Calu3 (cell line): ENCODE data around the gene HNRNPH3. TPM values are rescaled to one million over a fixed set of nuclear protein-coding genes. Genes with fewer than 3 reads are reported as not detected.

ENCODE experiments used
- BruUV-seq: library from RNA; stranded (reverse); fragments of 400-500 nt; replicated peaks from 2 replicates; lab custom pipeline; 2021; lab: Mats Ljungman, UMichigan
- CTCF ChIA-PET: fragments of 300-600 bp; sonication (Branson Sonifier 250); formaldehyde crosslinking; loops from one replicate; lab custom pipeline; 2022; ENCODE audit warnings: antibody characterized with exemption; lab: Charles Lee
- DNase-seq: peaks from one replicate; pipeline ENCODE4 v3.0.0; 2022
- H3K27ac Mint-ChIP-seq: one replicate; pipeline ENCODE4 v1.8.0; 2022; ENCODE audit warnings: mixed read lengths; ENCODE audit not compliant: unreplicated experiment
- H3K27me3 Mint-ChIP-seq: one replicate; pipeline ENCODE4 v1.8.0; 2022; ENCODE audit warnings: mixed read lengths; ENCODE audit not compliant: unreplicated experiment
- H3K36me3 Mint-ChIP-seq: one replicate; pipeline ENCODE4 v1.8.0; 2022; ENCODE audit warnings: mild to moderate bottlenecking, moderate library complexity, mixed read lengths; ENCODE audit not compliant: insufficient read depth, unreplicated experiment
- H3K4me1 Mint-ChIP-seq: one replicate; pipeline ENCODE4 v1.8.0; 2022; ENCODE audit warnings: mild to moderate bottlenecking, low read depth, mixed read lengths; ENCODE audit not compliant: unreplicated experiment
- H3K4me3 Mint-ChIP-seq: one replicate; pipeline ENCODE4 v1.8.0; 2022; ENCODE audit warnings: mild to moderate bottlenecking, low read depth, moderate library complexity, mixed read lengths; ENCODE audit not compliant: unreplicated experiment
- H3K9me3 Mint-ChIP-seq: one replicate; pipeline ENCODE4 v1.8.0; 2022; ENCODE audit warnings: low read depth, mixed read lengths; ENCODE audit not compliant: unreplicated experiment
- intact Hi-C: fragments of 100-400 bp; cut with micrococcal nuclease; formaldehyde crosslinking; loops from one replicate; pipeline ENCODE4 v1.10.0; 2022; ENCODE audit not compliant: unreplicated experiment
- total RNA-seq: library from RNA; stranded (reverse); gene quantifications from 2 replicates; pipeline ENCODE4 v1.2.3, GENCODE V29; 2022
- TF ChIP-seq, protein P1 (sequence below): fragments of 200-600 bp; IDR thresholded peaks from one replicate; pipeline ENCODE4 v1.8.0; 2022; ENCODE audit warnings: antibody characterized with exemption; ENCODE audit not compliant: unreplicated experiment

HNRNPH3 gene
- total RNA-seq, 1 experiment from 2014 or later = 184 TPM

DNA sequence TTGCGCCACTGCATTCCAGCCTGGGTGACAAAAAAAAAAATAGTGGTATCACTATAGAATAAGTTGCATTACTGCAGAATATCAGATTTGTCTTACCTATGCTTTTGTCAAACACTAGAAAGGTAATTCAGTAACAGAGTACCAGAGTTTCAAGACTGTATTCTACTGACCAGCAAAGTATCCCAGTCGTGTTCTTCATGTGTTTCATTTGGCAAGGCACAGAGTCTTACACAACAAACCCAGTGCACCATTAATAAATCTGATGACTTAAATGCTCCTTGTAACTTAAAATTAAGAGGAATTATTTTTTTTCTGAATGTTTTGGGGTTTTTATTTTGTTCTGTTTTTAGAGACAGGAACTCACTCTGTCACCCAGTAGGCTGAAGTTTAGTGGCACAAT is 35.3 kb downstream of the HNRNPH3 start:
- intact Hi-C loops = no loop called here
- Mint-ChIP-seq H3K36me3 (peaks cover 35% of the 10 kb centered on the region), H3K27me3 (no peaks in the 10 kb centered on the region), H3K9me3 (no peaks in the 10 kb centered on the region), H3K4me3 (no peak overlapping the region), H3K4me1 (no peaks in the 10 kb centered on the region), H3K27ac (no peak overlapping the region)
- CTCF ChIA-PET = no interaction called here
- BruUV-seq = no TSS peak
- DNase-seq = no peak
- TF ChIP-seq, protein P1, sequence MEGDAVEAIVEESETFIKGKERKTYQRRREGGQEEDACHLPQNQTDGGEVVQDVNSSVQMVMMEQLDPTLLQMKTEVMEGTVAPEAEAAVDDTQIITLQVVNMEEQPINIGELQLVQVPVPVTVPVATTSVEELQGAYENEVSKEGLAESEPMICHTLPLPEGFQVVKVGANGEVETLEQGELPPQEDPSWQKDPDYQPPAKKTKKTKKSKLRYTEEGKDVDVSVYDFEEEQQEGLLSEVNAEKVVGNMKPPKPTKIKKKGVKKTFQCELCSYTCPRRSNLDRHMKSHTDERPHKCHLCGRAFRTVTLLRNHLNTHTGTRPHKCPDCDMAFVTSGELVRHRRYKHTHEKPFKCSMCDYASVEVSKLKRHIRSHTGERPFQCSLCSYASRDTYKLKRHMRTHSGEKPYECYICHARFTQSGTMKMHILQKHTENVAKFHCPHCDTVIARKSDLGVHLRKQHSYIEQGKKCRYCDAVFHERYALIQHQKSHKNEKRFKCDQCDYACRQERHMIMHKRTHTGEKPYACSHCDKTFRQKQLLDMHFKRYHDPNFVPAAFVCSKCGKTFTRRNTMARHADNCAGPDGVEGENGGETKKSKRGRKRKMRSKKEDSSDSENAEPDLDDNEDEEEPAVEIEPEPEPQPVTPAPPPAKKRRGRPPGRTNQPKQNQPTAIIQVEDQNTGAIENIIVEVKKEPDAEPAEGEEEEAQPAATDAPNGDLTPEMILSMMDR = no peak

DNA sequence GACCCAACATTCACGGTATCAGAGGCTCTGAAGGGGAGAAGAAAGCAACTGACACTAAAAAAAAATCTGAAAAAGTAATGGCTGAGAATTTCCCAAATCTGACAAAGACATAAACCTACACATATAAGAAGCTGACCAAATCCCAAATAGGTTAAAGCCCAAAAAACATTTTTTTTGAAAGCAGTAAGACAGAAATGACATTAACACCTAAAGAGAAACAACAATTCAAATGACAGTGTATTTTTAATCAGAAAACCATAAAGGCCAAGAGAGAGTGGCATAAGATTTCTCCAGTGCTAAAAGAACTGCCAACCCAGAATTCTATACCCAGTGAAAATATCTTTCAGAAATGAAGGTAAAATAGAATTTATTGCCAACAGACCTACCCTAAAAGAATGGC is 39.7 kb downstream of the HNRNPH3 start:
- H3K4me3 Mint-ChIP-seq = no peak overlapping the region
- H3K9me3 Mint-ChIP-seq = no peaks in the 10 kb centered on the region
- H3K27me3 Mint-ChIP-seq = no peaks in the 10 kb centered on the region
- BruUV-seq = no TSS peak
- DNase-seq = no peak
- no peak overlapping the region for H3K27ac Mint-ChIP-seq
- no peaks in the 10 kb centered on the region for H3K4me1 Mint-ChIP-seq
- TF ChIP-seq, protein P1 = no peak
- H3K36me3 Mint-ChIP-seq = peaks cover 37% of the 10 kb centered on the region
- intact Hi-C loops = no loop called here
- CTCF ChIA-PET = no interaction called here

DNA sequence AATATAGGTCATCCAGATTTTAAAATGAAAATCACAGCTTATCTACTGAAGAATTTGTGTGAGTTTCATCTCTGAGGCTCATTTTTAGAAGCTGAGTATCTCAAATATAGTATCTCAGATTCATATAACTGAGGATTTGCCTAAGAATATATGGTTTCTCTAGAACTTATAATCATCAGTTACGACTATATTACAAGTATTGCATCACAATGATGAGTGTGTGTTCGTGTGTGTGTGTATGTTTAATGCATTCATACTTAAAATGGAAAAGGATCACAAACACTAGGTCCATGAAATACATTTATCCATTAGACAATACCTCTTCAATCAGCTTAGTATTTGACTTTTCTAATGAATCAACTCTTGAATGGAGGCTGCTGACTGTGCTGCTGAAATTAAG is 53.9 kb downstream of the HNRNPH3 start:
- BruUV-seq = no TSS peak
- TF ChIP-seq, protein P1 = no peak
- H3K4me3 Mint-ChIP-seq = no peak overlapping the region
- no peak overlapping the region for H3K27ac Mint-ChIP-seq
- peaks cover 42% of the 10 kb centered on the region for H3K36me3 Mint-ChIP-seq
- no peaks in the 10 kb centered on the region for H3K27me3 Mint-ChIP-seq
- H3K9me3 Mint-ChIP-seq = no peaks in the 10 kb centered on the region
- CTCF ChIA-PET = no interaction called here
- intact Hi-C loops = no loop called here
- DNase-seq = no peak
- no peaks in the 10 kb centered on the region for H3K4me1 Mint-ChIP-seq

Other genes starting within 250 kb of the HNRNPH3 start
- gene MYPN, start 222.6 kb upstream of the HNRNPH3 start, total RNA-seq = 0.38 and 0.56 TPM in 2 replicates
- not detected in 2 replicates for gene ATOH7, start 100.0 kb upstream of the HNRNPH3 start, total RNA-seq
- 8.9 TPM in 2 replicates for gene PBLD, start 864 bp downstream of the HNRNPH3 start, total RNA-seq
- 25.8 and 29.4 TPM in 2 replicates for gene RUFY2, start 75.2 kb downstream of the HNRNPH3 start, total RNA-seq
- 37.7 and 40.0 TPM in 2 replicates for gene DNA2, start 139.9 kb downstream of the HNRNPH3 start, total RNA-seq
- gene SLC25A16, start 195.5 kb downstream of the HNRNPH3 start, total RNA-seq = 42.1 and 44.1 TPM in 2 replicates
- gene TET1, start 228.3 kb downstream of the HNRNPH3 start, total RNA-seq = 1.2 TPM in 2 replicates